Fibroblast of lung (primary cell): ENCODE data around the gene SPAG9.

Experiments
- EZH2 ChIP-seq: IDR thresholded peaks from 2 replicates; pipeline ENCODE4 v1.5.1; 2012; ENCODE audit warnings: low read length, control low read depth, mild to moderate bottlenecking; ENCODE audit errors: missing control alignments
- TF ChIP-seq, protein P1 (sequence below), 2 donors: IDR thresholded peaks in 1 of 2; conservative IDR thresholded peaks in 1 of 2; 1 replicate in 1 of 2; 2 replicates in 1 of 2; pipeline ENCODE4 v1.5.1; 2011 to 2012; ENCODE audit warnings: low read length in 2 of 2, control low read depth in 1 of 2, inconsistent platforms in 1 of 2, low read depth in 1 of 2, mild to moderate bottlenecking in 1 of 2

DNA sequence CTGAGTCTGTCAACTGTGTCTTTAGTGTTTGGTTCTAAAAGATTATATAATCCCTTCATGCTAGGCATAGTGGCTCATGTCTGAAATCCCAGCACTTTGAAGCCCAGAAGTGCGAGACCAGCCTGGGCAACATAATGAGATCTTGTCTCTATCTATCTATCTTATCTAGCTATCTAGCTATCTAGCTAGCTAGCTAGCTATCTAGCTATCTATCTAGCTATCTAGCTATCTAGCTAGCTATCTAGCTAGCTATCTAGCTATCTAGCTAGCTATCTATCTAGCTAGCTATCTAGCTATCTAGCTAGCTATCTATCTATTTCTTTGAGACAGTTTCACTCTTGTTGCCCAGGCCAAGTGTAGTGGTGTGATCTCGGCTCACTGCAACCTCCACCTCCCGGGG lies 43.8 kb downstream of the SPAG9 start:
- TF ChIP-seq, protein P1, sequence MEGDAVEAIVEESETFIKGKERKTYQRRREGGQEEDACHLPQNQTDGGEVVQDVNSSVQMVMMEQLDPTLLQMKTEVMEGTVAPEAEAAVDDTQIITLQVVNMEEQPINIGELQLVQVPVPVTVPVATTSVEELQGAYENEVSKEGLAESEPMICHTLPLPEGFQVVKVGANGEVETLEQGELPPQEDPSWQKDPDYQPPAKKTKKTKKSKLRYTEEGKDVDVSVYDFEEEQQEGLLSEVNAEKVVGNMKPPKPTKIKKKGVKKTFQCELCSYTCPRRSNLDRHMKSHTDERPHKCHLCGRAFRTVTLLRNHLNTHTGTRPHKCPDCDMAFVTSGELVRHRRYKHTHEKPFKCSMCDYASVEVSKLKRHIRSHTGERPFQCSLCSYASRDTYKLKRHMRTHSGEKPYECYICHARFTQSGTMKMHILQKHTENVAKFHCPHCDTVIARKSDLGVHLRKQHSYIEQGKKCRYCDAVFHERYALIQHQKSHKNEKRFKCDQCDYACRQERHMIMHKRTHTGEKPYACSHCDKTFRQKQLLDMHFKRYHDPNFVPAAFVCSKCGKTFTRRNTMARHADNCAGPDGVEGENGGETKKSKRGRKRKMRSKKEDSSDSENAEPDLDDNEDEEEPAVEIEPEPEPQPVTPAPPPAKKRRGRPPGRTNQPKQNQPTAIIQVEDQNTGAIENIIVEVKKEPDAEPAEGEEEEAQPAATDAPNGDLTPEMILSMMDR (conservative IDR thresholded peaks at IDR 0.05 in 1 of 2, IDR thresholded peaks at IDR 0.05 in 1 of 2; ENCODE audit: low read depth in 1 of 2, low read length in 2 of 2), result no peak
- TF ChIP-seq EZH2, result no peak
